GM12872 (cell line): ENCODE results near the gene ULK1.

Experiments used
- TF ChIP-seq, protein P1 (sequence below): IDR thresholded peaks from 3 replicates; pipeline ENCODE4 v1.5.1; 2011; ENCODE audit warnings: low read depth, mild to moderate bottlenecking, low read length, moderate library complexity; ENCODE audit not compliant: insufficient read depth

Gene ULK1

DNA sequence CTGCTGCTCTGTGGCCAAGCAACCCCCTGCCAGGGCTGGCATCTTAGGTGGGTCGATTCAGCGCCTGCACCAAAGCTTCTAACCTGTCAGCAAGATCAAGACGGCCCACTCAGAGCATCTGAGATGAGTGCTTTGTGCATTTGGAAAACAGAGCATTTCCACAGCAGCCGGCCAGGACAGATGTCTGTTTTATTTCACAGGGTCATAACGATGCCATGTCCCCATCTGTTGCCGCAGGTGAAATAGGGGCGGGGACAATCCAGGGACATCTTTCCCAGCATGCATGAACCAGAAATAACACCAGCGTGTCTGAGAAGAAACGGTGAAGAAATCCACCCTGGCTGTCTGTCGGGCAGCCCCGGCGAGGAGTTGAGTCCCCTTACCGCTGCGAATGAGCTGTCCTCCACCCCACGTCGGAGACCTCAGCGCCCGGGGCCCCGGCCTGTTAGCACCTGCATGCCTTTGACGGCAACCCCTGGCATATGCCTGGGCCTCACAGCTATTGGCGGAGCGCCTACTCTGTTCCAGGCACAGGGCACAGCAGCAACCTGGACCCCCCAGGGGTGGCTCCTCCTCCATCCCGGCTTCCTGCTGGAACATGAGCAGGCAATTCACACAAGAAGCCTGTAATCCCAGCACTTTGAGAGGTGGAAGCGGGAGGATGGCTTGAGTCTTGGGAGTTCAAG, 30.6 kb upstream of the ULK1 start:
- TF ChIP-seq, protein P1, sequence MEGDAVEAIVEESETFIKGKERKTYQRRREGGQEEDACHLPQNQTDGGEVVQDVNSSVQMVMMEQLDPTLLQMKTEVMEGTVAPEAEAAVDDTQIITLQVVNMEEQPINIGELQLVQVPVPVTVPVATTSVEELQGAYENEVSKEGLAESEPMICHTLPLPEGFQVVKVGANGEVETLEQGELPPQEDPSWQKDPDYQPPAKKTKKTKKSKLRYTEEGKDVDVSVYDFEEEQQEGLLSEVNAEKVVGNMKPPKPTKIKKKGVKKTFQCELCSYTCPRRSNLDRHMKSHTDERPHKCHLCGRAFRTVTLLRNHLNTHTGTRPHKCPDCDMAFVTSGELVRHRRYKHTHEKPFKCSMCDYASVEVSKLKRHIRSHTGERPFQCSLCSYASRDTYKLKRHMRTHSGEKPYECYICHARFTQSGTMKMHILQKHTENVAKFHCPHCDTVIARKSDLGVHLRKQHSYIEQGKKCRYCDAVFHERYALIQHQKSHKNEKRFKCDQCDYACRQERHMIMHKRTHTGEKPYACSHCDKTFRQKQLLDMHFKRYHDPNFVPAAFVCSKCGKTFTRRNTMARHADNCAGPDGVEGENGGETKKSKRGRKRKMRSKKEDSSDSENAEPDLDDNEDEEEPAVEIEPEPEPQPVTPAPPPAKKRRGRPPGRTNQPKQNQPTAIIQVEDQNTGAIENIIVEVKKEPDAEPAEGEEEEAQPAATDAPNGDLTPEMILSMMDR, result no peak

DNA sequence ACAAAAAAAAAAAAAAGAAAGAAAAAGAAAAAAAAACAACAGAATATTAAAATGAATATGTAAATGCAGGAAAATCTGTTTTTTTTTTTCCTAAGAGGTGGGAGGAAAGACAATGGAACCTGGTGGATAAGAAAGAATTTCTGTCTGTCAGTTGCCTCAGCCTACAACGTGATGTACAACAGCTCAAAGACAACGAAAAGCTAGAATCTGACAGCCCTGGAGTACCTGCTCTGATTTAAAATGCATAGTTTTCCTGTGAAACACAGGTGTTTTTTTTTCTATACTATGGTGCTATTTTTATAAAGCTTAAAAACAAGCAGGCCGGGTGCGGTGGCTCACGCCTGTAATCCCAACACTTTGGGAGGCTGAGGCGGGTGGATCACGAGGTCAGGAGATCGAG, 30.0 kb upstream of the ULK1 start:
- TF ChIP-seq, protein P1, result no peak

DNA sequence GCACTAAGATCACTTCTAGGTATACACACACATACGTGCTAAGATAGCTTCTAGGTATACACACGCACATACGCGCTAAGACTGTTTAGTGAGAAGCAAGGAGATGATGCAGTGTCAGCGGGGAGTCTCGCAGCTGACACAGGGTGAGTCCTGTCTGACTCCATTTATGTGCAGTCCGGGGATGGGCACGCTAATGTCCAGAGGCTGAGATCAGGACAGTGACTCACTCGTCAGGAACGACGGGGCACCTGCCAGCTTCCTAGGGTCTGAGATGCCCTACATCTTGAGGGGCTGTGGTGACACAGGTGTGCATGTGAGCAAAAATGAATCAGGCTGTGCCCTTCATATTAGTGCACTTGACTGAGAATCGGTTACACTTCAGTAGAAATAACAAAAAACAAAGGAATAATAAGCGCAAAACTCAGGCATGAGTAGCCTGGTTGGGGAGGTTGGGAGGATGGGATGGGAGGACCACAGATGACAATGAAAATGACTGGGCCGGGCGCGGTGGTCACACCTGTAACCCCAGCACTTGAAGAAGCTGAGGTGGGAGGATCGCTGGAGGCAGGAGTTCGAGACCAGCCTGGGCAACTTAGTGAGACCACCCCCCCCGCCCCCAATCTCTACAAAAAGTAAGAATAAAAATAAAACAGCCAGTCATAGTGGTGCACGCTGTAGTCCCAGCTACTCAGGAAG, 29.1 kb upstream of the ULK1 start:
- TF ChIP-seq, protein P1, result no peak

DNA sequence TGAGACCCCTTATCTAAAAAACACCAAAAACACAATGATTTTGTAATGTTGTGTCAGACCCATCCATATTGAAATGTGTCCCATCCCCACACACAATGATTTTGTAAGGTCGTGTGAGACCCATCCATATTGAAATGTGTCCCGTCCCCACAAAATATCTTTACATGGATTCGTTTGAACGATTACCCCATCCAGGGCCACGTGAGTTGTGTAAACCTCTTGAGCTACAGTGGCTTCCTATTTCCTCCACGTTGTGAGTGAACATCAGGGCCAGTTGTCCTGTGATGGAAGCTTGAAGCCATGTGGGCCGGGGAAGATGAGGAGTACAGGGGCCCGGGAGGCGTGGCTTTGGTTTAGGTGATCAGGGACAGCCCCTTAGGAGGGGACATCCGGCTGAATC, 27.0 kb upstream of the ULK1 start:
- TF ChIP-seq, protein P1, result no peak

DNA sequence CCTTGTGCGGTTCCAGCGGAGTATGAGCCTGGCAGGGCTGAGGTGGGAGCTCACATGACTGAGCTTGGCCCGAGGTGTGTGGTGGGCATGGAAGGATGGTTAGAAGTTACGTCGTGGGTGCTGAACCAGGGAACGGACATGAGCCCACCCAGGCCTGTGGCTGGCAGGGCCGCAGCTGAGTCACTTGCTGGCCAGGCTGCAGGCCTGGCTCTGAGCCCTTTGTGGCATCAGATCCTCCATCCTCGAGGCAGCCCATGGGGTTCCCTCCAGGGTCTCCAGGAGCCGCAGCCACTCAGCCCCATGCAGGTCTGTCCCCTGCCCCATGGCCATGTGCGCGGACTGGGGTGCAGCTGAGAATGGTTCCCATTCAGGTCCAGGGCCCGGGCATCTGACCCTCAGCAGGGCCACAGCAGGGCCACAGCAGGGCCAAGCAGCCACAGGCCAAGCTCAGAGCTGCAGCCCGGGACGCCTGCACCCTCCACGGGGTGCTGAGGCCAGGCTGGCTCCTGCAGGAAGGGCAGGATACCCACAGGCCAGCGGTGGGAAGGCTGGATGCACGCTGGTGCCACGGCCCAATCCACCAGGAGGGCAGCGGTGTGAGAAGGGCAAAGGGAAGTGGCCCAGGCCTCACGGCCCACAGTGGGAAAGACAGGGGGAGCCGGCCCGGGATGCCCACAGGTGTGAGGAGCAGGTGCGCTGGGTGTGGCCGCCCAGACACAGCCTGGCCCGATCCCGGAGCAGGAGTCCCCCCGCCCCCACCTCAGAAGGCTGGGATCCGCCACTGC, 26.3 kb upstream of the ULK1 start:
- TF ChIP-seq, protein P1, result no peak

DNA sequence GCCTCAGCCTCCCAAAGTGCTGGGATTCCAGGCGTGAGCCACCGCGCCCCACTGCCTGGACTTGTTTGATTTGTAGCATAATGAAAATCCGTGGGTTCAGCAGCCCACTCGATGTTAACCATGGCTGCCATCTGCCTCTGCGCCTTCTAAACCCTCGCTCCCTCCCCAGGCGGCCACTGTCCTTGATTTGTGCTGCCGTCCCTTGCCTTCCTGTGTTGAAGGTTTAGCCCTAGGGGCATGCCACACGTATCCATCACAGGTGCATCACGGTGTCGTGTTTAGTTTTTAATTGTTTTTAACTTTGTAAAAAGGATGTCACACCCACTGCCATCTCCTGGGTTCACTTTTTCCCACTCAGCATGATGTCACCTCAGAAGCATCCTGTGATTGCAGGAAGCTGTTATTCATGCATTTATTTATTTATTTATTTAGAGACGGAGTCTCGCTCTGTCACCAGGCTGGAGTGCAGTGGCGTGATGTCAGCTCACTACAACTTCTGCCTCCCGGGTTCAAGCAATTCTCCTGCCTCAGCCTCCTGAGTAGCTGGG, 24.5 kb upstream of the ULK1 start:
- TF ChIP-seq, protein P1, result no peak

DNA sequence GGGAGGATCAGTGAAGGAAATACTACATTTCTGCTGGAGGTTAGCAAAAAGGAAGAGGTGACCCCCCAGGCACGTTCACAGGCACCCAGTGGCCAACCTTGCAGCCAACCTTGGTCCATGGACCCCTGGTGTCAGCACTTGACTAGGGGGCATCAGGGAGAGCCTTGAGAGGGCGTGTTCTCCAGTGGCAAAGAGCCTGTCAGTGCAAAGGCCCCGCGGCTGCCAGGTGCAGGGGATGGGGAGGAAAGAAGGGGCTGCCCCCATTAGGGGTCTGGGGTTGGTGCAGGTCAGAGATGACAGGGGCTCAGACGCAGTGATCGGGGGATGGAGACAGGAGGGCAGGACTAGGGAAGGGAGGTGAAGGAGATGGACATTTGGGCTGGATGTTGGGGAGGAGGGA, 22.7 kb upstream of the ULK1 start:
- TF ChIP-seq, protein P1, result no peak
